ENCODE measurements around the gene TK2.

DNA sequence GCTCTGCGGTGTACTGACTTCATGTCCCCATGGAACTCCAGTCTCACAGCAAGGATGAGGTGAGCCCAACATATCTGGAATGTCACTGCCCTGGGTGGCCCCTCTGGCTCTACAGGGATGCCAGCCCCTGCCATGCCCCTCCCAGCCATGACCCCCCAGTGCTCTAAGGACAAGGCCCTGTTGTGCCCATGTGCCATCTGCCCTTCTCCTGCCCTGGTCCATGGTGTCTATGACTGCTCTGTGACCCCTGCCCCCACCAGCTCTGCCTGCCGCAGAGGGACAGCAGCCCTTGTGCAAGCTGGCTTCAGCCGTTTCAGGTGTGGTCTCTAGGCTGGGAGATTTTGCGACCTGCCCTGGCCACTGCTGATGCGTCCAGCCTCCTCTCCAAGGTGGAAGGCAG is 40.3 kb downstream of the TK2 start:
- TF ChIP-seq MYC (IDR thresholded peaks at IDR 0.05; ENCODE audit: low read depth, low read length) (no peak), POLR2A (IDR thresholded peaks at IDR 0.05; ENCODE audit: extremely low read depth, insufficient read length) (no peak)
- TF ChIP-seq, protein P1, sequence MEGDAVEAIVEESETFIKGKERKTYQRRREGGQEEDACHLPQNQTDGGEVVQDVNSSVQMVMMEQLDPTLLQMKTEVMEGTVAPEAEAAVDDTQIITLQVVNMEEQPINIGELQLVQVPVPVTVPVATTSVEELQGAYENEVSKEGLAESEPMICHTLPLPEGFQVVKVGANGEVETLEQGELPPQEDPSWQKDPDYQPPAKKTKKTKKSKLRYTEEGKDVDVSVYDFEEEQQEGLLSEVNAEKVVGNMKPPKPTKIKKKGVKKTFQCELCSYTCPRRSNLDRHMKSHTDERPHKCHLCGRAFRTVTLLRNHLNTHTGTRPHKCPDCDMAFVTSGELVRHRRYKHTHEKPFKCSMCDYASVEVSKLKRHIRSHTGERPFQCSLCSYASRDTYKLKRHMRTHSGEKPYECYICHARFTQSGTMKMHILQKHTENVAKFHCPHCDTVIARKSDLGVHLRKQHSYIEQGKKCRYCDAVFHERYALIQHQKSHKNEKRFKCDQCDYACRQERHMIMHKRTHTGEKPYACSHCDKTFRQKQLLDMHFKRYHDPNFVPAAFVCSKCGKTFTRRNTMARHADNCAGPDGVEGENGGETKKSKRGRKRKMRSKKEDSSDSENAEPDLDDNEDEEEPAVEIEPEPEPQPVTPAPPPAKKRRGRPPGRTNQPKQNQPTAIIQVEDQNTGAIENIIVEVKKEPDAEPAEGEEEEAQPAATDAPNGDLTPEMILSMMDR (IDR thresholded peaks at IDR 0.05; ENCODE audit: low read depth, low read length), result no peak

All from NB4 (cell line).